Measurements from ENCODE around the gene MIEF1. TPM values are rescaled to one million over a fixed set of nuclear protein-coding genes. Genes with fewer than 3 reads are reported as not detected.

The MIEF1 gene
- total RNA-seq, 1 experiment from 2014 or later: 22.9 TPM

GRCh38 chr22:39475902-39476301 is 26.2 kb upstream of the MIEF1 start:
- Histone ChIP-seq H3K27me3 (replicated peaks) (no peaks in the 10 kb centered on the region), H3K9me3 (replicated peaks) (no peaks in the 10 kb centered on the region), H3K36me3 (no peaks in the 10 kb centered on the region), H3K4me1 (replicated peaks) (peaks cover 54% of the 10 kb centered on the region), H3K4me3 (no peak overlapping the region), H3K27ac (no peak overlapping the region)
- DNase-seq (ENCODE audit: low read depth in 1 of 2, low spot score in 2 of 2): no peak

GRCh38 chr22:39476664-39477063 is 25.4 kb upstream of the MIEF1 start:
- Histone ChIP-seq H3K4me3 (no peak overlapping the region), H3K27ac (no peak overlapping the region), H3K27me3 (replicated peaks) (no peaks in the 10 kb centered on the region), H3K4me1 (replicated peaks) (peaks cover 46% of the 10 kb centered on the region), H3K9me3 (replicated peaks) (no peaks in the 10 kb centered on the region), H3K36me3 (no peaks in the 10 kb centered on the region)
- no peak for DNase-seq (ENCODE audit: low read depth in 1 of 2, low spot score in 2 of 2)

GRCh38 chr22:39477542-39477941 is 24.5 kb upstream of the MIEF1 start:
- no peaks in the 10 kb centered on the region for H3K9me3 ChIP-seq (replicated peaks)
- no peaks in the 10 kb centered on the region for H3K36me3 ChIP-seq
- H3K4me3 ChIP-seq: no peak overlapping the region
- H3K4me1 ChIP-seq (replicated peaks): peaks cover 37% of the 10 kb centered on the region
- DNase-seq (ENCODE audit: low read depth in 1 of 2, low spot score in 2 of 2): no peak
- H3K27me3 ChIP-seq (replicated peaks): no peaks in the 10 kb centered on the region
- H3K27ac ChIP-seq: no peak overlapping the region

GRCh38 chr22:39478441-39478850 is 23.6 kb upstream of the MIEF1 start:
- no peak for DNase-seq (ENCODE audit: low read depth in 1 of 2, low spot score in 2 of 2)
- Histone ChIP-seq H3K9me3 (replicated peaks) (no peaks in the 10 kb centered on the region), H3K4me1 (replicated peaks) (peaks cover 31% of the 10 kb centered on the region), H3K36me3 (no peaks in the 10 kb centered on the region), H3K27me3 (replicated peaks) (no peaks in the 10 kb centered on the region), H3K27ac (no peak overlapping the region), H3K4me3 (no peak overlapping the region)

GRCh38 chr22:39479254-39479653 is 22.8 kb upstream of the MIEF1 start:
- no peak overlapping the region for H3K4me3 ChIP-seq
- H3K27ac ChIP-seq: no peak overlapping the region
- no peaks in the 10 kb centered on the region for H3K9me3 ChIP-seq (replicated peaks)
- DNase-seq (ENCODE audit: low read depth in 1 of 2, low spot score in 2 of 2): no peak
- H3K27me3 ChIP-seq (replicated peaks): no peaks in the 10 kb centered on the region
- no peaks in the 10 kb centered on the region for H3K36me3 ChIP-seq
- peaks cover 23% of the 10 kb centered on the region for H3K4me1 ChIP-seq (replicated peaks)

- Histone ChIP-seq H3K27me3 (replicated peaks) (no peaks in the 10 kb centered on the region), H3K9me3 (replicated peaks) (no peaks in the 10 kb centered on the region), H3K4me3 (no peak overlapping the region), H3K4me1 (replicated peaks) (peaks cover 12% of the 10 kb centered on the region), H3K36me3 (no peaks in the 10 kb centered on the region), H3K27ac (no peak overlapping the region)
- no peak for DNase-seq (ENCODE audit: low read depth in 1 of 2, low spot score in 2 of 2)
Observed at GRCh38 chr22:39480557-39480956, 21.5 kb upstream of the MIEF1 start.

- H3K4me3 ChIP-seq: no peak overlapping the region
- no peak for DNase-seq (ENCODE audit: low read depth in 1 of 2, low spot score in 2 of 2)
- no peaks in the 10 kb centered on the region for H3K36me3 ChIP-seq
- H3K9me3 ChIP-seq (replicated peaks): no peaks in the 10 kb centered on the region
- H3K27me3 ChIP-seq (replicated peaks): no peaks in the 10 kb centered on the region
- H3K27ac ChIP-seq: no peak overlapping the region
- peaks cover 10% of the 10 kb centered on the region for H3K4me1 ChIP-seq (replicated peaks)
Observed at GRCh38 chr22:39481054-39481453, 21.0 kb upstream of the MIEF1 start.

DNA sequence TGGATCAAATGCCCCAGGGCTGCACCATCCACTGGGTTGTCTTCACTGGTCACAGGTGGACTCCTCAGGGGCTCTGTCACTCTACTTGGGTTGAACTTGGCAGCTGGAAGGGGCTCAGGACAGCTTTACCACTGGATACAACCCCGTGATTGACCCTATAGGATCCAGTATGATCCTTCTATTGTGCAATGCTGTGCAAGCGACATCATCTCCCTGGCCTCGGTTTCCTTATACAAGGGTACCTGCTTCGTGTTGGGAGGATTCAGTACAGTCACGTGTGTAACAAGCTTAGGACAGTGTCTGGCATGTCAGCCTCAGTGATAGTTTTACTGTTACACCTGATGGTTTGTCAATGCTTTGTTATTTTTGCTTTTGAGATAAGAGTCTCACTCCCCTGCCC is 20.5 kb upstream of the MIEF1 start:
- no peak for DNase-seq (ENCODE audit: low read depth in 1 of 2, low spot score in 2 of 2)
- Histone ChIP-seq H3K27ac (no peak overlapping the region), H3K4me3 (no peak overlapping the region), H3K9me3 (replicated peaks) (no peaks in the 10 kb centered on the region), H3K27me3 (replicated peaks) (no peaks in the 10 kb centered on the region), H3K36me3 (no peaks in the 10 kb centered on the region), H3K4me1 (replicated peaks) (0 out of 2 replicates have a peak, but pooled peaks cover 8% of the 10 kb centered on the region)

- no peaks in the 10 kb centered on the region for H3K9me3 ChIP-seq (replicated peaks)
- H3K27ac ChIP-seq: no peak overlapping the region
- H3K36me3 ChIP-seq: no peaks in the 10 kb centered on the region
- H3K4me1 ChIP-seq (replicated peaks): 0 out of 2 replicates have a peak, but pooled peaks cover 8% of the 10 kb centered on the region
- H3K27me3 ChIP-seq (replicated peaks): no peaks in the 10 kb centered on the region
- no peak overlapping the region for H3K4me3 ChIP-seq
- no peak for DNase-seq (ENCODE audit: low read depth in 1 of 2, low spot score in 2 of 2)
Observed at GRCh38 chr22:39482768-39483167, 19.3 kb upstream of the MIEF1 start.

- Histone ChIP-seq H3K36me3 (no peaks in the 10 kb centered on the region), H3K27ac (no peak overlapping the region), H3K27me3 (replicated peaks) (no peaks in the 10 kb centered on the region), H3K4me1 (replicated peaks) (0 out of 2 replicates have a peak, but pooled peaks cover 8% of the 10 kb centered on the region), H3K9me3 (replicated peaks) (no peaks in the 10 kb centered on the region), H3K4me3 (no peak overlapping the region)
- no peak for DNase-seq (ENCODE audit: low read depth in 1 of 2, low spot score in 2 of 2)
Observed at GRCh38 chr22:39486951-39487825, 14.9 kb upstream of the MIEF1 start.

GRCh38 chr22:39487826-39488520 is 14.1 kb upstream of the MIEF1 start:
- H3K27ac ChIP-seq: no peak overlapping the region
- H3K4me3 ChIP-seq: no peak overlapping the region
- no peak for DNase-seq (ENCODE audit: low read depth in 1 of 2, low spot score in 2 of 2)
- no peaks in the 10 kb centered on the region for H3K36me3 ChIP-seq
- peaks cover 7% of the 10 kb centered on the region for H3K4me1 ChIP-seq (replicated peaks)
- H3K9me3 ChIP-seq (replicated peaks): no peaks in the 10 kb centered on the region
- H3K27me3 ChIP-seq (replicated peaks): no peaks in the 10 kb centered on the region

DNA sequence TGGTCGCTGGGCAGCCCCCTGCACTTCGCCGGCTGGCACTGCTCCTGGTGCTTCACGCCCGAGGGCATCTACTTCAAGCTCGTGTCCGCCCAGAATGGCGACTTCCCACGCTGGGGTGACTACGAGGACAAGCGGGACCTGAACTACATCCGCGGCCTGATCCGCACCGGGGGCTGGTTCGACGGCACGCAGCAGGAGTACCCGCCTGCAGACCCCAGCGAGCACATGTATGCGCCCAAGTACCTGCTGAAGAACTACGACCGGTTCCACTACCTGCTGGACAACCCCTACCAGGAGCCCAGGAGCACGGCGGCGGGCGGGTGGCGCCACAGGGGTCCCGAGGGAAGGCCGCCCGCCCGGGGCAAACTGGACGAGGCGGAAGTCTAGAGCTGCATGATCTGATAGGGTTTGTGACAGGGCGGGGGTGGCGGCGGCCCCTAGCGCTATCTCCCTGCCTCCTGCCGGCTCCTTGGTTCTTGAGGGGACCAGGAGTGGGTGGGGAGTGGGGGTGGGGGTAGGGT is 13.5 kb upstream of the MIEF1 start:
- Histone ChIP-seq H3K27me3 (replicated peaks) (no peaks in the 10 kb centered on the region), H3K36me3 (no peaks in the 10 kb centered on the region), H3K4me1 (replicated peaks) (peaks cover 14% of the 10 kb centered on the region), H3K4me3 (no peak overlapping the region), H3K9me3 (replicated peaks) (no peaks in the 10 kb centered on the region), H3K27ac (no peak overlapping the region)
- DNase-seq (ENCODE audit: low read depth in 1 of 2, low spot score in 2 of 2): no peak

DNA sequence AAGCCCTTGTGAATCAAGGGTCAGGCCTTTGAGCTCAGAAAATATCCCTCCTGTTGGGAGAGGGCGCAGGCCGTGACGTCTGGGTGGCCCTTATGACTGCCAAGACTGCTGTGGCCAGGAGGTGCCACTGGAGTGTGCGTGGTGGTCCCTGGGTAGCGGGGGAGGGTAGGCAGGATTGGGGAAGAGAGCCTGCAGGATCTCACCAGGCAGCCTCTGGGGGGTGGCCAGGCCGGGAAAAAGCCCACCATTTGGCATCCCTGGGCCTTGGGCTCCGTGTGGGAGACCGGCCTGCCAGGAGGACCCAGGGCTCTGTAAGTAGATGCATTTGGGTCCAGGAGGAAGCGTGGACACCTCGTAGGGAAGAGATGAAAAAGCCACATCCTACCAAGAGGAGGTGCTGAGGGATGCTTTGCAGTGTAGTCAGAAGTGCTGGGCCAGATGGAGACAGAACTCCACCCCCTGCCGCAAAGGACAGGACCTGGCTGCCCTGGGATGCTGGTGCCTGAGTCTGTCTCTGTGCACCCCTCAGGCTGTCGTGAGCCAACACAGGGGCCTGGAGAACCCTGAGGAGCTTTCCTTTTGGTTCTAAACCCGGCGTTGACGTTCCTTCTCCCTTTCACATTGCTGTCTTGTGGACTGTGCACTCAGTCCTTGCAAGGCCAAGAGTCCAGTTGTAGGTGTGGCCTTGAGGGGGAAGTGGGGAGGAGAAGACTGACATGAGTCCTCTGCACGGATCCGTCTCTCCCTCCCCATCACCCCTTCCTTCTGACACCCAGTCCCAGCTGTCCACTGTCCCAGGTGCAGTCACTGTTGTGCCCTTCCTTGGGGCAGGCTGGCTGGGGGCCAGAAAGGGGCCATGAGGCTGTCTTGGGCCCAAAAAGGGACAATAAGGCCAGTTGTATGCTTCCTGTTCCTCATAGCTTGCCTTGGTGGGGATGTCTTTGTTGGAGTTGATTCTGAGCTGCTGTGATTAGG is 12.7 kb upstream of the MIEF1 start:
- Histone ChIP-seq H3K9me3 (replicated peaks) (no peaks in the 10 kb centered on the region), H3K27me3 (replicated peaks) (no peaks in the 10 kb centered on the region), H3K4me3 (no peak overlapping the region), H3K27ac (no peak overlapping the region), H3K36me3 (no peaks in the 10 kb centered on the region), H3K4me1 (replicated peaks) (peaks cover 20% of the 10 kb centered on the region)
- no peak for DNase-seq (ENCODE audit: low read depth in 1 of 2, low spot score in 2 of 2)
